A673 (cell line): Measurements from ENCODE around the gene NOC4L.

Source experiments
- EZH2 ChIP-seq: fragments of 200-600 bp; sonication (generic); IDR thresholded peaks from 2 replicates; pipeline ENCODE4 v1.6.1; 2017; ENCODE audit warnings: borderline replicate concordance, low read depth, mild to moderate bottlenecking, mixed read lengths, antibody characterized with exemption, low read length; ENCODE audit not compliant: poor library complexity, severe bottlenecking
- TF ChIP-seq, protein P1 (sequence below): fragments of 300-800, 200-600 bp; sonication (generic); conservative IDR thresholded peaks from 2 replicates; pipeline ENCODE4 v1.5.1; 2017; ENCODE audit warnings: low read depth, mild to moderate bottlenecking, antibody characterized with exemption, low read length, moderate library complexity, mixed read lengths

DNA sequence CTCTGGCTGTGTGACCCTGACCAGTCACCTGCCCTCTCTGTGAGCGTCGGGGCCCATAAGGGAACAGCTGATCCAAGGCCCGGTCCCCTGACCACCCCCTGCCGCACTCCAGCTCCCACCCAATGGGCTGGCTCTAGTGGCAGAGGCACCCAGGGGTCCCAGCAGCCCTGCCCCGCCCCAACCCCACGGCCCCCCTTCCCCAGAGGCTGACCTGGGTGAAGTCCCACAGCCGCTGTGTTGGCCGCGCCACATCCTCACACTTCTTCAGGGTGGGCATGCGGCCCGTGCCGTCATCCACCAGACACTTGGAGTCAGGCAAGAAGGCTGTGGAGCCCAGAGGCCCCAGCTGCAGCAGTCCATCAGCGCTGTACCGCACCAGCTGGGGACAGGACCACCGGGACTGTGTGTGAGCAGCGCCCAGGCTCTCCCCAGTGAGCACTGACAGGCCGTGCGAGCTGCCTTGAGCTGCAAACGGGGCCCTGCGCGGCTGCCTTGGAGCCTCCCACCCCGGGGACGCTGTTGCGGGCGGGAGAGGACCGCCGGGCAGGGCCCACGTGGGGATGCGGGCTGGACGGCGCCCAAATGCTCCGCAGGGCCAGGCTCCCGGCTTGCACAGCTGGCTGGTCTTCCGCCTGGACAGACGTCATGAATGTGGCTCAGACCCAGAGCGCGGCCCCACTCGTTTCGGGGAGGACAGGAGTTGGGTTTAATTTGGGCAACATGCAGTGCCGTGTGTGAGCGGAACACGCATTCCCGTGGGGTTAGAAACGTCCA, 53.5 kb downstream of the NOC4L start:
- no peak for TF ChIP-seq EZH2
- TF ChIP-seq, protein P1, sequence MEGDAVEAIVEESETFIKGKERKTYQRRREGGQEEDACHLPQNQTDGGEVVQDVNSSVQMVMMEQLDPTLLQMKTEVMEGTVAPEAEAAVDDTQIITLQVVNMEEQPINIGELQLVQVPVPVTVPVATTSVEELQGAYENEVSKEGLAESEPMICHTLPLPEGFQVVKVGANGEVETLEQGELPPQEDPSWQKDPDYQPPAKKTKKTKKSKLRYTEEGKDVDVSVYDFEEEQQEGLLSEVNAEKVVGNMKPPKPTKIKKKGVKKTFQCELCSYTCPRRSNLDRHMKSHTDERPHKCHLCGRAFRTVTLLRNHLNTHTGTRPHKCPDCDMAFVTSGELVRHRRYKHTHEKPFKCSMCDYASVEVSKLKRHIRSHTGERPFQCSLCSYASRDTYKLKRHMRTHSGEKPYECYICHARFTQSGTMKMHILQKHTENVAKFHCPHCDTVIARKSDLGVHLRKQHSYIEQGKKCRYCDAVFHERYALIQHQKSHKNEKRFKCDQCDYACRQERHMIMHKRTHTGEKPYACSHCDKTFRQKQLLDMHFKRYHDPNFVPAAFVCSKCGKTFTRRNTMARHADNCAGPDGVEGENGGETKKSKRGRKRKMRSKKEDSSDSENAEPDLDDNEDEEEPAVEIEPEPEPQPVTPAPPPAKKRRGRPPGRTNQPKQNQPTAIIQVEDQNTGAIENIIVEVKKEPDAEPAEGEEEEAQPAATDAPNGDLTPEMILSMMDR, result no peak
